HAP-1 (cell line): ENCODE results near the gene HRH3.

ENCODE experiments used
- DNase-seq, 2 experiments: peaks; one replicate each; pipeline ENCODE4 v3.0.0-alpha.2; 2016 to 2020; ENCODE audit warnings: low spot score in 2 of 2
- H3K27me3 ChIP-seq: fragments of 250-450 bp; sonication (Bioruptor Pico); 2 replicates; pipeline ENCODE4 v1.5.1; 2020; ENCODE audit warnings: low read depth, mild to moderate bottlenecking, moderate library complexity
- H3K36me3 ChIP-seq: fragments of 250-450 bp; sonication (Bioruptor Pico); replicated peaks from 2 replicates; pipeline ENCODE4 v1.5.1; 2020; ENCODE audit warnings: mild to moderate bottlenecking
- H3K4me1 ChIP-seq: fragments of 250-450 bp; sonication (Bioruptor Pico); 2 replicates; pipeline ENCODE4 v1.5.1; 2020; ENCODE audit warnings: mild to moderate bottlenecking
- H3K4me3 ChIP-seq: fragments of 250-450 bp; sonication (Bioruptor Pico); 2 replicates; pipeline ENCODE4 v1.5.1; 2020; ENCODE audit warnings: mild to moderate bottlenecking, moderate library complexity
- H3K9me3 ChIP-seq: fragments of 250-450 bp; sonication (Bioruptor Pico); 2 replicates; pipeline ENCODE4 v1.5.1; 2020; ENCODE audit warnings: mild to moderate bottlenecking, moderate library complexity
- in situ Hi-C: fragments of 300-500 bp; cut with MboI; formaldehyde crosslinking; loops from 3 replicates; pipeline ENCODE4 v1.14.3; 2020; ENCODE audit warnings: low sequenced_read_pairs, inconsistent platforms, mixed read lengths

HRH3 gene

GRCh38 chr20:62238569-62239277 is 18.6 kb upstream of the HRH3 start:
- peak in 1 of 2 experiments; percentile 37 for DNase-seq
- Histone ChIP-seq H3K4me3 (peak overlapping the region; percentile 58), H3K9me3 (no peaks in the 10 kb centered on the region), H3K36me3 (peaks cover 4% of the 10 kb centered on the region), H3K27me3 (no peaks in the 10 kb centered on the region), H3K4me1 (peaks cover 13% of the 10 kb centered on the region)
- in situ Hi-C loops, result no loop called here

DNA sequence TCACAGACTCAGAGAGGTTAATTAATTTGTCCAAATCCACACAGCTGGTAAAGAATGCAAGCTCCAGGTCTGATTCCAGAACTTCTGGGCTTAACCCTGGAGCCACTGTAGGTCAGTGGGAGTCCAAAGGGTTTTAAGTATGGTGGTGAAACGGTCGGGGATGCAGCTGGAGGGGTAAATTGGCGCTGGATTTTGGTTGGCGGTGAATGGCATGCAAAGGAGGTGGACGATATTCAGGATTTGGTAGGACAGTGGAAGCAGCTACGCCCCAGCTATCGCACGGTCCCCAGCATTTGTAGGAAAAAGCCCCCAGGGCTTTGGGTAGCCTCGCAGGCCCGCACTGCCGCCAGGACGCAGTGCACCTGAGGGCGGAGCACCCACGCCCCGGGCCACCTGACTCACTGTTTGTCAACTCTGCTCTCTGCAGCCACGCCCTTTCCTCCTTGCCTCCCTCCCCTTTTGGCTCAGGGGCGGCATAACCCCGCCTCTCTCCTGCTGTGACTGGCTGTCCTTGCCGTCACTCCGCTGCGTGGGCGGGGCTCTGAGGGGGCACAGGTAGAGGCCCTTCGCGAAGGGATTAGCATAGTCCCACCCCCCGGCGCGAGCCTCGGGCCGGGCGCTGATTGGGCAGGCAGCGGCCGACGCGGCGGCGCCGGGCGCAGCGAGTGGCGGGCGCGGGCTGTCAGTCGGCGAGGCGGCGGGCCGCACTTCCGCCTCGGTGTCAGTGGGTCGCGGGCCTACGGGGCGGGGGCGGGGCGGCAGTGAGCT is 17.9 kb upstream of the HRH3 start, which contains the start of gene OSBPL2:
Gene OSBPL2 (plus strand): TSS at position 721 of the 768 bp plus-strand sequence. CDS start 17,664 bp downstream, outside the sequence.
- DNase-seq, result peak; percentile 93 to 99
- H3K4me3 ChIP-seq, result peak within 1 kb of the TSS; percentile 58
- in situ Hi-C loops, result no loop called here
- H3K36me3 ChIP-seq, result peaks cover 4% of the 10 kb centered on the region
- peaks cover 13% of the 10 kb centered on the region for H3K4me1 ChIP-seq
- H3K27me3 ChIP-seq, result no peaks in the 10 kb centered on the region
- H3K9me3 ChIP-seq, result no peaks in the 10 kb centered on the region

DNA sequence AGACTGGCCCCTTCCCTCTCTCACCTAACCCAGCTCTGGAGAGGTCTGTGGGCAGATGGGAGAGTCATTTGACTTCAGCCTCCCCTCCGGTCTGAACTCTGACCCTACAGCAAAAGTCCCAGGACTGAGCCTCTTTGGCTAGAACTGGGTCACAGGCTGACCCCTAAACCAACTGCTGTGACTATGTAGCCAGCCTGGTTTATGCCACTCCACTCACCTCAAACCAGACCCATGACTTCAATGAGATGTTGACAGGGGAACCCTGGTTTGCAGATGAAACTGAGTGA is 17.4 kb upstream of the HRH3 start:
- Histone ChIP-seq H3K27me3 (no peaks in the 10 kb centered on the region), H3K4me3 (no peak overlapping the region), H3K9me3 (no peaks in the 10 kb centered on the region), H3K36me3 (peaks cover 4% of the 10 kb centered on the region), H3K4me1 (peaks cover 13% of the 10 kb centered on the region)
- in situ Hi-C loops, result no loop called here
- no peak for DNase-seq

- in situ Hi-C loops, result no loop called here
- peak; percentile 62 to 75 for DNase-seq
Observed at GRCh38 chr20:62236766-62237513, 16.9 kb upstream of the HRH3 start.

GRCh38 chr20:62236200-62236599 is 16.1 kb upstream of the HRH3 start:
- Histone ChIP-seq H3K9me3 (no peaks in the 10 kb centered on the region), H3K4me3 (no peak overlapping the region), H3K36me3 (no peaks in the 10 kb centered on the region), H3K4me1 (peaks cover 13% of the 10 kb centered on the region), H3K27me3 (no peaks in the 10 kb centered on the region)
- no peak for DNase-seq
- in situ Hi-C loops, result no loop called here

More at GRCh38 chr20:62236766-62237513, 16.9 kb upstream of the HRH3 start:
- peaks cover 13% of the 10 kb centered on the region for H3K4me1 ChIP-seq
- no peaks in the 10 kb centered on the region for H3K27me3 ChIP-seq
- H3K4me3 ChIP-seq, result no peak overlapping the region
- peaks cover 4% of the 10 kb centered on the region for H3K36me3 ChIP-seq
- H3K9me3 ChIP-seq, result no peaks in the 10 kb centered on the region

DNA sequence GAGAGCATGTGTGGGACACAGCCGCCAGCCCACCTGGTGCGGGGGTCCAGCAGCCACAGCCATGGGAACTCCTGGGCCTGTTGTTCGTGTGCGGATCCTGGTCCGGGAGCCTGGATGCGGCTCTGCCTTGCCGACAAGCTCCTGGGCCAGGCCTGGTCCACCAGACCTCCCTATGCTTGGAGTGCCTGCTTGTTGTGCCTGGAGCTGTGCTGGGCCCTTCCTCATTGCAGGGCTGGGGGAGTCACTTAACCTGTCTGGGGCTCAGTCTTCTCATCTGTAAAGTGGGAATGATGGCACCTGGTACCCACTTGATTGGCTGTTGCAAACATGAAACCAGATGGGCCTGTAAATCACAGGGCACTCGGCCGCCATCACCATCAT is 15.7 kb upstream of the HRH3 start:
- H3K36me3 ChIP-seq, result no peaks in the 10 kb centered on the region
- no peak overlapping the region for H3K4me3 ChIP-seq
- H3K9me3 ChIP-seq, result no peaks in the 10 kb centered on the region
- in situ Hi-C loops, result no loop called here
- no peak for DNase-seq
- peaks cover 13% of the 10 kb centered on the region for H3K4me1 ChIP-seq
- no peaks in the 10 kb centered on the region for H3K27me3 ChIP-seq

DNA sequence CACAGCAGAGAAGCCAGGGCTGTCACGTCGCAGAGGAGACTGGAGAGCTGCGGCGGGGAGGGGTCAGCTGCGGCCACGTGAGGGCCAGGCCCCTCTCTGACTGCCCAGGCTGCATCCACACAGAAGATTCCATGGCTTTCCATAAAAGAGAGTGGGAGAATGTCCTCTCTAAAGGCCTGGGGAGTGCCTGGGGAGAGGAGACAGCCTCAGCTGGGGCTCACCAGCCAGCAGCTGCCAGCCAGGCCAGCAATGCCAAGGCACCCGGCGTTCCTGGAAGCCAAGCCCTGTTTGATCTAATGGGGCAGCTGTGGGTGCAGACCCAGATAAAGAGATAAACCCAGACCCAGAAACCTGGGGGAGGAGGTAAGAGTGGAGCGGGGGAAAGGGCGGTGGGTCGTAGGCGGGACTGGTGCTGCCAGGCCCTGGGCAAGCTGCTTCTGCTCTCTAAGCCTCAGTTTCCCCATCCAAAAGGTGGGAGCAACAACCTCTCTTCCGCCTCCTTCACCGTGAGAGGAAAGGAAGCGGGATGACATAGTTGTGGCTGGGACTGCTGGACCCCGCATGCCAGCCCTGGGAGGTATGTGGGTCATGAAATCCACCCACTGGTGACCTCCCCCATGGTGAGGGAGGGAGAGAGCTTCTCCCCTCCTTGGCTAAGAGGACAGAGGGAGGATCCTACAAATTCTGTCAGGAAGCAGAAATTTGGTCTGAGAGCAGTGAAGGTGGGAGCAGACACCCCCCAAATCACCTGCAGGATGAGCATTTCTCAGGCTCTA is 15.1 kb upstream of the HRH3 start:
- Histone ChIP-seq H3K4me3 (no peak overlapping the region), H3K4me1 (peaks cover 13% of the 10 kb centered on the region), H3K9me3 (no peaks in the 10 kb centered on the region), H3K27me3 (no peaks in the 10 kb centered on the region), H3K36me3 (no peaks in the 10 kb centered on the region)
- in situ Hi-C loops, result no loop called here
- no peak for DNase-seq

GRCh38 chr20:62234339-62234738 is 14.3 kb upstream of the HRH3 start:
- peaks cover 6% of the 10 kb centered on the region; the same call in 1 of the 2 replicates for H3K4me1 ChIP-seq
- in situ Hi-C loops, result no loop called here
- H3K9me3 ChIP-seq, result no peaks in the 10 kb centered on the region
- H3K36me3 ChIP-seq, result no peaks in the 10 kb centered on the region
- H3K4me3 ChIP-seq, result no peak overlapping the region
- no peaks in the 10 kb centered on the region for H3K27me3 ChIP-seq
- no peak for DNase-seq

DNA sequence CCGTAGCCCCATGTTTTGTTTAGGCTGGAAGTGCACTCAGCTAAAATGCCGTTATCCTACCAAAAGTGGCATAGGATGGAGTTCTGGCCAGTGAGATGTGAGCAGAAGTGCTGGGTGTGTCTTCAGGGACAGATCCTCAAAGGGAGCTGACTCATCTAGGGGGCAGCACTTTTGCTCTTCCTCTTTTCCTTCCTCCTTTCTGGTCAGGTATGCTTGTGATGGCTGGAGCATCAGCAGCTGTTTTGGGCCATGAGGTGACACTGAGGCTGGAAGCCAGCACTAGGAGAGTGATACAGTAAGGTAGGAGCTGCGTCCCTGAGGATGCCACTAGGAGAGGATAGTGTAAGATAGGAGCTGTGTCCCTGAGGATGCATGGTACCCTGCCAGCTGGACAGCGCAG is 13.6 kb upstream of the HRH3 start:
- in situ Hi-C loops, result no loop called here
- H3K4me3 ChIP-seq, result no peak overlapping the region
- H3K4me1 ChIP-seq, result peaks cover 4% of the 10 kb centered on the region; the same call in 1 of the 2 replicates
- no peaks in the 10 kb centered on the region for H3K36me3 ChIP-seq
- no peak for DNase-seq
- no peaks in the 10 kb centered on the region for H3K9me3 ChIP-seq
- H3K27me3 ChIP-seq, result no peaks in the 10 kb centered on the region

GRCh38 chr20:62232770-62233645 is 12.9 kb upstream of the HRH3 start:
- H3K4me1 ChIP-seq, result peaks cover 4% of the 10 kb centered on the region; the same call in 1 of the 2 replicates
- DNase-seq, result no peak
- H3K36me3 ChIP-seq, result no peaks in the 10 kb centered on the region
- no peak overlapping the region for H3K4me3 ChIP-seq
- H3K27me3 ChIP-seq, result no peaks in the 10 kb centered on the region
- no peaks in the 10 kb centered on the region for H3K9me3 ChIP-seq
- in situ Hi-C loops, result no loop called here

DNA sequence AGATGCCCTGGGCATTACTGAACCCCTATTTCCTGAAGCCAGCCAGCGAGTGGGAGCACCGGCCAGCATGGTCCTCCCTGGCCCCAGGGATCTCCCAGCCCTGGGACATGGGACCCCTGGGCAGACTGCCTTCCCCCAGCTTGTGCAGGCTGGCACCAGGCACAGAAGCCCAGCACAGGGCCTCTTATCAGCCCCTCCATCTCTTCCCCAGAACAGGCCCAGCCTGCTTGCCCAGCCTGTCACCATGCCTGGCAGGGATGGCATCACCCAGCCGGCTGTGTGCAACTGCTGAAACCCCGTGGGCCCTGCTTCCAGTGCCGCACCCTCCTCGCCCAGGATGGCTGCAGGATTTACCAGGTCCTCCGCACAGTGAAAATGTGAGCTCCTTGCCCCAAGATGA is 12.1 kb upstream of the HRH3 start:
- Histone ChIP-seq H3K4me1 (no peaks in the 10 kb centered on the region), H3K4me3 (no peak overlapping the region), H3K27me3 (peaks cover under 1% of the 10 kb centered on the region; the same call in 1 of the 2 replicates), H3K36me3 (no peaks in the 10 kb centered on the region), H3K9me3 (no peaks in the 10 kb centered on the region)
- in situ Hi-C loops, result no loop called here
- no peak for DNase-seq

DNA sequence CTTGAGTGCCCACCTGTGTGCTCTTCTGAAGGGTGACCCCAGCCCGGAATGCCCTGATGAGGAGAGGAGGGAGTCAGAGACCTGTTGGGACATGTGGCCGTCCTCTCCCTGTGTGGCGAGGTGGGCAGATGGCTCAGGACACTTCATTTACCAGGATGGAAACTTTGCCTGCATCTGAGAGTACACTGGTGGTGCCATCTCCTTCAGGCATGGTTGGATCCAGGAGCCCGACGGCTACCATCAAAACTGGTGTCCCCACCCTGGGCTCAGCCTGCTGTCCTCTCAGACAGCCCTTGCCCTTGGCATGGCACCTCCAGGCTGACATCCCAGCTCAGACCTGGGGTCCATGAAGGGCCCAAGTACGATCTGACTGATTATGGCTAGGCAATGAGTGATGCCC is 11.2 kb upstream of the HRH3 start:
- Histone ChIP-seq H3K27me3 (peaks cover 7% of the 10 kb centered on the region; the same call in 1 of the 2 replicates), H3K36me3 (no peaks in the 10 kb centered on the region), H3K4me1 (no peaks in the 10 kb centered on the region), H3K9me3 (no peaks in the 10 kb centered on the region), H3K4me3 (no peak overlapping the region)
- in situ Hi-C loops, result no loop called here
- DNase-seq, result no peak
